Measurements from ENCODE around the gene STEAP4. TPM values are rescaled to one million over a fixed set of nuclear protein-coding genes. Genes with fewer than 3 reads are reported as not detected.
A peak's percentile ranks its signal among the peaks of the same experiment; 100 is the strongest.

STEAP4 gene
- total RNA-seq, 2 experiments from 2014 or later, result not detected

- Mint-ChIP-seq H3K27me3 (peaks cover 11% of the 10 kb centered on the region), H3K4me3 (no peak overlapping the region), H3K27ac (no peak overlapping the region), H3K36me3 (ENCODE audit: low read depth) (no peaks in the 10 kb centered on the region), H3K4me1 (ENCODE audit: low read depth) (no peaks in the 10 kb centered on the region), H3K9me3 (no peaks in the 10 kb centered on the region)
- ChIA-PET POLR2A (no interaction called here), CTCF (interaction anchor here (2.4 to 2.5 kb wide), 2 partner anchors 12 to 13 kb away, joined by 11 to 15 read pairs; no protein-coding TSS in a partner anchor)
- intact Hi-C loops (cut with micrococcal nuclease), result no loop called here
- TF ChIP-seq CTCF (IDR thresholded peaks at IDR 0.05), result no peak
- ATAC-seq, result no peak
- DNase-seq, result no peak
Observed at GRCh38 chr7:88346357-88346756, 39.7 kb upstream of the STEAP4 start.

GRCh38 chr7:88344956-88345832, 38.5 kb upstream of the STEAP4 start:
- ATAC-seq, result peak; percentile 45
- CTCF ChIA-PET, result interaction anchor here (0.7 to 2.5 kb wide), 3 partner anchors 12 to 128 kb away, joined by 3 to 15 read pairs (median 11); no protein-coding TSS in a partner anchor
- H3K27ac Mint-ChIP-seq, result no peak overlapping the region
- no peak overlapping the region for H3K4me3 Mint-ChIP-seq
- no peaks in the 10 kb centered on the region for H3K36me3 Mint-ChIP-seq (ENCODE audit: low read depth)
- H3K9me3 Mint-ChIP-seq, result no peaks in the 10 kb centered on the region
- POLR2A ChIA-PET, result no interaction called here
- H3K4me1 Mint-ChIP-seq (ENCODE audit: low read depth), result no peaks in the 10 kb centered on the region
- TF ChIP-seq CTCF (IDR thresholded peaks at IDR 0.05), result peak; percentile 20
- intact Hi-C loops (cut with micrococcal nuclease), result no loop called here
- peaks cover 10% of the 10 kb centered on the region for H3K27me3 Mint-ChIP-seq
- peak; percentile 20 for DNase-seq

- Mint-ChIP-seq H3K4me3 (no peak overlapping the region), H3K36me3 (ENCODE audit: low read depth) (no peaks in the 10 kb centered on the region), H3K9me3 (no peaks in the 10 kb centered on the region), H3K27ac (no peak overlapping the region), H3K27me3 (peaks cover 10% of the 10 kb centered on the region), H3K4me1 (ENCODE audit: low read depth) (no peaks in the 10 kb centered on the region)
- POLR2A ChIA-PET, result no interaction called here
- TF ChIP-seq CTCF (IDR thresholded peaks at IDR 0.05), result no peak
- ATAC-seq, result no peak
- CTCF ChIA-PET, result interaction anchor here (2.5 kb wide), 1 partner anchor 11 kb away, joined by 15 read pairs; no protein-coding TSS in a partner anchor
- DNase-seq, result no peak
- intact Hi-C loops (cut with micrococcal nuclease), result no loop called here
Observed at GRCh38 chr7:88344271-88344670, 37.6 kb upstream of the STEAP4 start.

- CTCF ChIA-PET, result no interaction called here
- H3K27ac Mint-ChIP-seq, result no peak overlapping the region
- H3K36me3 Mint-ChIP-seq (ENCODE audit: low read depth), result no peaks in the 10 kb centered on the region
- no peaks in the 10 kb centered on the region for H3K4me1 Mint-ChIP-seq (ENCODE audit: low read depth)
- no peaks in the 10 kb centered on the region for H3K9me3 Mint-ChIP-seq
- POLR2A ChIA-PET, result no interaction called here
- no peak for ATAC-seq
- no peak for TF ChIP-seq CTCF (IDR thresholded peaks at IDR 0.05)
- peaks cover 12% of the 10 kb centered on the region for H3K27me3 Mint-ChIP-seq
- H3K4me3 Mint-ChIP-seq, result no peak overlapping the region
- no peak for DNase-seq
- intact Hi-C loops (cut with micrococcal nuclease), result no loop called here
Observed at GRCh38 chr7:88339195-88339922, 32.7 kb upstream of the STEAP4 start.

- no peak for DNase-seq
- CTCF ChIA-PET, result no interaction called here
- no peaks in the 10 kb centered on the region for H3K36me3 Mint-ChIP-seq (ENCODE audit: low read depth)
- H3K4me3 Mint-ChIP-seq, result no peak overlapping the region
- POLR2A ChIA-PET, result no interaction called here
- H3K27ac Mint-ChIP-seq, result no peak overlapping the region
- no peak for ATAC-seq
- H3K27me3 Mint-ChIP-seq, result peaks cover 14% of the 10 kb centered on the region
- no peaks in the 10 kb centered on the region for H3K4me1 Mint-ChIP-seq (ENCODE audit: low read depth)
- no peaks in the 10 kb centered on the region for H3K9me3 Mint-ChIP-seq
- TF ChIP-seq CTCF (IDR thresholded peaks at IDR 0.05), result no peak
- intact Hi-C loops (cut with micrococcal nuclease), result no loop called here
Observed at GRCh38 chr7:88338503-88338902, 31.8 kb upstream of the STEAP4 start.

Measured in activated CD8-positive, alpha-beta T cell treated with anti-CD3 and anti-CD28 coated beads for 36 hours (primary cell).